Chondrocyte (in vitro differentiated cells): ENCODE measurements around the gene HAND2. TPM values are rescaled to one million over a fixed set of nuclear protein-coding genes. Genes with fewer than 3 reads are reported as not detected.
A peak's percentile ranks its signal among the peaks of the same experiment; 100 is the strongest.

Experiments
- DNase-seq: peaks from one replicate; pipeline ENCODE4 v3.0.0; 2021; ENCODE audit warnings: mixed read lengths, low spot score
- H3K27ac Mint-ChIP-seq: one replicate; pipeline ENCODE4 v1.8.0; 2021; ENCODE audit warnings: mild to moderate bottlenecking, moderate library complexity, mixed read lengths; ENCODE audit not compliant: unreplicated experiment
- H3K27me3 Mint-ChIP-seq: 2 replicates; pipeline ENCODE4 v1.8.0; 2021; ENCODE audit warnings: low read depth, mixed read lengths
- H3K36me3 Mint-ChIP-seq: 2 replicates; pipeline ENCODE4 v1.8.0; 2021; ENCODE audit warnings: low read depth, mixed read lengths
- H3K4me1 Mint-ChIP-seq: 2 replicates; pipeline ENCODE4 v1.8.0; 2021; ENCODE audit warnings: low read depth, mild to moderate bottlenecking, mixed read lengths
- H3K4me3 Mint-ChIP-seq: one replicate; pipeline ENCODE4 v1.8.0; 2021; ENCODE audit warnings: mild to moderate bottlenecking, moderate library complexity, mixed read lengths; ENCODE audit not compliant: unreplicated experiment
- H3K9me3 Mint-ChIP-seq: 2 replicates; pipeline ENCODE4 v1.8.0; 2021; ENCODE audit warnings: low read depth, mixed read lengths
- total RNA-seq: library from RNA; stranded (reverse); gene quantifications from 3 replicates; pipeline ENCODE4 v1.2.1, GENCODE V29; 2021
- TF ChIP-seq, protein P1 (sequence below): fragments of 200-600 bp; sonication (generic); IDR thresholded peaks from 2 replicates; pipeline ENCODE4 v1.5.0; 2021; ENCODE audit warnings: antibody characterized with exemption, mild to moderate bottlenecking, moderate library complexity

Gene HAND2
- total RNA-seq, 1 donor from 2014 or later, result not detected

DNA sequence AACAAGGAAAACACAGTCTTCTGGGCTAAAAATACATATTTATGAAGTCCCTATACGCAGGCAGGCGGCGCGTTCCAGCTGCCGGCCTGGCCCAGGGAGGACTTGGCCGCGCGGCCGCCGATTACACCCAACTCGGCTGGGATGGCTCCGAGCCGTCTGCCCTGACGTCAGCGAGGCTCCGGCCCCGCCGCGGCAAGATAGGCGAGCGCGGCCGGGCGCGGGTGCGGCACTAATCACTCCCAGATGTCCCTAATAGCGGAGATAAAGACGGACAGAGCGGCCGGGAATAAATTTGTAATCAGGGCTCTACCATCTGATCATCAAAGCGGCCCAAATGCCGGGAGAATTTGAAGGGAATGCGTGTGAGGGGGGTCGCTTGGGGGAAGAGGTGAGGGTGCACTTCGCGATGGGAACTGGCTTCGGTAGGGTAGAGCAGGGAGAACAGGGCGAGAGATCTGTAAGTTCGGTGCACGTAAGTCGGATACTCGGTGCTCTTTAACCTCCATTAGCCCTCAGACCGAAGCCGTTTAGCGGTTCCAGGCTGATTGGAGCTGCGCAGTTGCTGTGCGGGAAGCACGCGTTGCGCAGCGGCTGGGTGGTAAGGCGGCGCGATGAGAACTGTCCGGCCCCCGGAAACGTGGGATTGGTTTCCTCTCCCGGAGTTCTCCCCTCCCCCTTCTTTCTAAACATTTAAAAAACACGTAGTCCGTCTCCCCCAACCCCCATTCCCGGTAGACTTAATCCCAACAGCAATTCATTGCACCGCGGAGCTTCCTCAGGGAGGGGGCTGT, 7.7 kb downstream of the HAND2 start:
- Mint-ChIP-seq H3K4me1 (peaks cover 30% of the 10 kb centered on the region), H3K27ac (peak overlapping the region; percentile 51), H3K4me3 (peak overlapping the region; percentile 81), H3K36me3 (peaks cover 10% of the 10 kb centered on the region), H3K9me3 (peaks cover 2% of the 10 kb centered on the region), H3K27me3 (peaks cover 90% of the 10 kb centered on the region)
- no peak for DNase-seq
- TF ChIP-seq, protein P1, sequence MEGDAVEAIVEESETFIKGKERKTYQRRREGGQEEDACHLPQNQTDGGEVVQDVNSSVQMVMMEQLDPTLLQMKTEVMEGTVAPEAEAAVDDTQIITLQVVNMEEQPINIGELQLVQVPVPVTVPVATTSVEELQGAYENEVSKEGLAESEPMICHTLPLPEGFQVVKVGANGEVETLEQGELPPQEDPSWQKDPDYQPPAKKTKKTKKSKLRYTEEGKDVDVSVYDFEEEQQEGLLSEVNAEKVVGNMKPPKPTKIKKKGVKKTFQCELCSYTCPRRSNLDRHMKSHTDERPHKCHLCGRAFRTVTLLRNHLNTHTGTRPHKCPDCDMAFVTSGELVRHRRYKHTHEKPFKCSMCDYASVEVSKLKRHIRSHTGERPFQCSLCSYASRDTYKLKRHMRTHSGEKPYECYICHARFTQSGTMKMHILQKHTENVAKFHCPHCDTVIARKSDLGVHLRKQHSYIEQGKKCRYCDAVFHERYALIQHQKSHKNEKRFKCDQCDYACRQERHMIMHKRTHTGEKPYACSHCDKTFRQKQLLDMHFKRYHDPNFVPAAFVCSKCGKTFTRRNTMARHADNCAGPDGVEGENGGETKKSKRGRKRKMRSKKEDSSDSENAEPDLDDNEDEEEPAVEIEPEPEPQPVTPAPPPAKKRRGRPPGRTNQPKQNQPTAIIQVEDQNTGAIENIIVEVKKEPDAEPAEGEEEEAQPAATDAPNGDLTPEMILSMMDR, result peak; percentile 39

DNA sequence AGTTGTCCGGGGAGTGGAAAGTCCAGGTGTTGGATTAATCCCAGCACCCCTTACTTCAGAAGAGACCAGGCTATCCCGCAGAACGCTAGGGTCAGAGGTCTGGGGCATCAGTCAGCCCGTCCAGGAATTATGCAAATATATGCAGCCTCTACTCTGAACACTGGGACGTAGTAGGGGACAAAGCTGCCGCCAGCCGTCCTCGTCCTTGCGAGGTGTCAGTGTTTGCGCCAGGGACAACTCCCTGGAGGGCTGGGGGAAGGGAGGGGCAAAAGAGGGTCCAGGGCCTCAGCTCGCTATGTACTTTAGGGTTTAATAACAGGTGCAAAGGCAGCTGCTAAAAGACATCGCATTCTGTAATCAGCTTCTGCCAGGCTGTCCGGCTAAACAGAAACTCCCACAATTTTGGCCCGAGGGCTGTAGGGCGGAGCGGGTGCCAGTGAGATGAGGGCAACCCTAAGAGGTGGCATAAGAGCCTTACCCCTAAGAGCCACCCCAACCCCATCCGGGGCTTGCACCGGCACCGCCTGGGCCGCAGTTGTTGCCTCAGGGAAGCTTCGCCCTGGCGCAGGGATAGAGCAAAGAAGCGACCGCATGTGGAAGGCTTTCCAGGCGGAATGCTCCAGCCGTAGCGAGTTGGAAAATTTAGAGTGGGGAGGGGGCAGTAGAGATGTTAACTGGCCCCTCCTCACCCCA, 8.4 kb downstream of the HAND2 start:
- Mint-ChIP-seq H3K36me3 (peaks cover 9% of the 10 kb centered on the region), H3K9me3 (peaks cover 2% of the 10 kb centered on the region), H3K27ac (no peak overlapping the region), H3K4me1 (peaks cover 32% of the 10 kb centered on the region), H3K27me3 (peaks cover 88% of the 10 kb centered on the region), H3K4me3 (peak overlapping the region; percentile 81)
- DNase-seq, result no peak
- TF ChIP-seq, protein P1, result no peak

DNA sequence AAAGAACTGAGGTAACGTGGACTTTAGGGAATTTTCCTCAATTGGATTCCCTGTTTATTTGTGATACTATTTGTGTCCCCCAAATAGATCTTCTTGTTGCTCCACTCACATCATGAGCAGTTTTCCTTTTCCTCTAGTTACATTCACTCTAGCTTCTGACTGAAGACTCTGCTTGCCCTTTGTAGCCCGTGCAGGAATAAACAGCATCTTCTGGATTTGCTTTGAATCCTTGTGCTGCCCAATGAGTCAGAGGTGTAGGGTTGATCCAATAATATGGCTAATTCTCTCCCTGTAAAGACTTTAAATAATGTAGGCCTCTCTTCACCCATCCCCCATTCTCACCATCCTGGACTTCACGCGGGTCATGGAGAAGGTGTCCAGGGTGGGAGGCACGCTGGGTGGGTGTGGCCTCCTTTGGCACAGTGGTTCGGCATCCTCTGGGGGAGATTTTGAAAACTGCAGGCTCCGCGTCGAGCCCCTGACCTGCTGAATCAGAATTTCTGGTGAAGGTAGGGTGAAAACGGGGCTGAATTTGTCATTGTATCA, 9.0 kb downstream of the HAND2 start:
- Mint-ChIP-seq H3K27ac (no peak overlapping the region), H3K4me1 (peaks cover 33% of the 10 kb centered on the region), H3K4me3 (peak overlapping the region; percentile 22), H3K27me3 (peaks cover 90% of the 10 kb centered on the region), H3K36me3 (peaks cover 9% of the 10 kb centered on the region), H3K9me3 (peaks cover 4% of the 10 kb centered on the region)
- TF ChIP-seq, protein P1, result no peak
- no peak for DNase-seq

DNA sequence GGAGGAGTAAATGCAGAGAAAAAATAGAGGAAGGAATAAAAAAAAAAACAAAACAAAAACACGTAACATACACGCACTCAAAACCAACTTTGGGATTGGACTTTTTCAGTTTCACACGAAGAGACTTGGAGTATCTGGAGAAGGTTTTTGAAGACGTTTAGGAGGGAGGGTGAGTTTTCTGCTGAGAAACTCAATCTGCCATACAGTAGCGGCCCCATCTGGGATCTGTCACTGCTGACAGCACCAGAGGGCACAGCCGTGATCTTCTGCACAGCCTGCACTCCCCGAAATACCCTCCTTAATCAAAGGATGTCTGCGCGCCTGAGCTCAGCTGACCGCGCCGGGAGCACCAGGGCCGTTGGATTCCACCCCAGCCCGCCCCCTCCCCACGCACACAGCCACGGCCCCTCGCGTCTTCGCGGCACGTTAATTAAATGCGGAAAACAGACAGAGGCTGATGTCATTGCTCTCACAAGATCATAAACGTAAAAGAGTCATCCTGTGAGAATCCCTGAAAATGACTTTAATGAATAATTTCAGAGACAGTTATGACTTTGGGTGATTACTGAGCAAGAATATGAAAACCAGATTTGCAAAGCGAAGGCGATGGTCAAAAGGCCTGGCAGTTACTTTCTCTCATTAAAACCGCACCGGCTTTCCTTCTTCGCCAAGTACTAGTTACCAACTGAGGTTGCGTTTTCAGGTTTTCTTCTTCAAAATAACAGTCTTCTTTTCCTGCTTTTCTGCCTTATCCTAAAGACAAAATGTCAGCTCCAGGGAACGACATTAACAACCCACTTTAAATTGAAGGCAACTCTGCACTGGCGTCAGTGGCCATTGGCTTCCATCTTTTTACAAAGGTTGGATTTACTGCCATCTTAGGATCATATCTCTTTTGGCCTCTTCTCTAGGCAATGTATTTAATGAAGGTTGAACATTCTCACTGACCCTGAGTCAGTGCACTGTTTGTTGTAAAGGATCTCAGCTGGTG, 10.6 kb downstream of the HAND2 start:
- H3K27me3 Mint-ChIP-seq, result peaks cover 90% of the 10 kb centered on the region
- H3K4me3 Mint-ChIP-seq, result no peak overlapping the region
- DNase-seq, result no peak
- H3K27ac Mint-ChIP-seq, result no peak overlapping the region
- H3K9me3 Mint-ChIP-seq, result peaks cover 7% of the 10 kb centered on the region
- peaks cover 33% of the 10 kb centered on the region for H3K4me1 Mint-ChIP-seq
- TF ChIP-seq, protein P1, result no peak
- H3K36me3 Mint-ChIP-seq, result peaks cover 12% of the 10 kb centered on the region
